Astrocyte (in vitro differentiated cells and primary cell): ENCODE results near the gene CRYBG1.

Experiments used
- EZH2 ChIP-seq: IDR thresholded peaks from 2 replicates; pipeline ENCODE4 v1.6.1; 2012; ENCODE audit warnings: mild to moderate bottlenecking, low read length, inconsistent platforms; ENCODE audit not compliant: insufficient read depth
- TF ChIP-seq, protein P1 (sequence below): IDR thresholded peaks from 2 replicates; pipeline ENCODE4 v1.5.1; 2011; ENCODE audit warnings: low read depth, mild to moderate bottlenecking, inconsistent platforms, low read length, moderate library complexity; ENCODE audit not compliant: insufficient read depth

DNA sequence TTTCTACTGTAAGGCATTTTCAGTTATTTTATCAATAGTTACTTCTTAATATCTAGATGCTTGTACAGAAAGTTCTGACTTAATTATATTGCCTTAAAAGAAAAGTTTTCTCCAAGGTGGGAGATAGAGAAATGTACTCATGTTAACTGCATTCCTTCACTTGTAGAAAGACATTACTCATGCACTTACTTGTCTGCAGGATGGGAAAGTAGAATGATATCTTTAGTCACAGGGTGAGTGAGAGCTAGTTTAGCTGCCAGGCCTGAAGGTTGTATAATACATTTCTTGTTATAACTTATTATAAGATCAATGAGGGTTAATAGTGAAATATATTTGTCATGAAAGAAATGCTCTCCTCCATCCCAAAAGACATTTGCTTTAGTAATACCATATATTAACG lies 92.1 kb downstream of the CRYBG1 start:
- TF ChIP-seq, protein P1, sequence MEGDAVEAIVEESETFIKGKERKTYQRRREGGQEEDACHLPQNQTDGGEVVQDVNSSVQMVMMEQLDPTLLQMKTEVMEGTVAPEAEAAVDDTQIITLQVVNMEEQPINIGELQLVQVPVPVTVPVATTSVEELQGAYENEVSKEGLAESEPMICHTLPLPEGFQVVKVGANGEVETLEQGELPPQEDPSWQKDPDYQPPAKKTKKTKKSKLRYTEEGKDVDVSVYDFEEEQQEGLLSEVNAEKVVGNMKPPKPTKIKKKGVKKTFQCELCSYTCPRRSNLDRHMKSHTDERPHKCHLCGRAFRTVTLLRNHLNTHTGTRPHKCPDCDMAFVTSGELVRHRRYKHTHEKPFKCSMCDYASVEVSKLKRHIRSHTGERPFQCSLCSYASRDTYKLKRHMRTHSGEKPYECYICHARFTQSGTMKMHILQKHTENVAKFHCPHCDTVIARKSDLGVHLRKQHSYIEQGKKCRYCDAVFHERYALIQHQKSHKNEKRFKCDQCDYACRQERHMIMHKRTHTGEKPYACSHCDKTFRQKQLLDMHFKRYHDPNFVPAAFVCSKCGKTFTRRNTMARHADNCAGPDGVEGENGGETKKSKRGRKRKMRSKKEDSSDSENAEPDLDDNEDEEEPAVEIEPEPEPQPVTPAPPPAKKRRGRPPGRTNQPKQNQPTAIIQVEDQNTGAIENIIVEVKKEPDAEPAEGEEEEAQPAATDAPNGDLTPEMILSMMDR, result no peak
- TF ChIP-seq EZH2, result no peak
